ENCODE results near the gene ABHD16B.

GRCh38 chr20:63863021-63863797, 1.9 kb downstream of the ABHD16B start:
- no peak for TF ChIP-seq CTCF (IDR thresholded peaks at IDR 0.05)
- no peak for TF ChIP-seq POLR2A (IDR thresholded peaks at IDR 0.05)
